Activated CD4-positive, alpha-beta T cell treated with anti-CD3 and anti-CD28 coated beads, Interleukin-2, Interleukin-4, amounts not matched to agents 100 ng/mL and 50 ng/mL, durations not matched to agents 16 hours and 8 hours (primary cell): ENCODE measurements around the gene P2RY2.

ENCODE experiments used
- DNase-seq: peaks from one replicate; pipeline ENCODE4 v3.0.0-alpha.2; 2020; ENCODE audit warnings: low spot score

The P2RY2 gene

GRCh38 chr11:73218106-73218829, at the start of gene P2RY2:
P2RY2 (plus strand) TSS chr11:73218281; CDS start chr11:73234160, 15,879 bp downstream.
- DNase-seq: peak; percentile 30

- no peak for DNase-seq
Measured at GRCh38 chr11:73168925-73169579, 49.0 kb upstream of the P2RY2 start.

- no peak for DNase-seq
Measured at GRCh38 chr11:73170140-73170539, 47.9 kb upstream of the P2RY2 start.

- no peak for DNase-seq
Measured at GRCh38 chr11:73171436-73172161, 46.5 kb upstream of the P2RY2 start.

GRCh38 chr11:73172992-73173656, 45.0 kb upstream of the P2RY2 start:
- DNase-seq: no peak

GRCh38 chr11:73173755-73174494, 44.2 kb upstream of the P2RY2 start:
- no peak for DNase-seq

- DNase-seq: no peak
Measured at GRCh38 chr11:73174495-73174791, 43.6 kb upstream of the P2RY2 start.

GRCh38 chr11:73175551-73176144, 42.4 kb upstream of the P2RY2 start:
- no peak for DNase-seq

GRCh38 chr11:73176145-73176873, 41.8 kb upstream of the P2RY2 start:
- no peak for DNase-seq

- DNase-seq: no peak
Measured at GRCh38 chr11:73176874-73177155, 41.3 kb upstream of the P2RY2 start.

GRCh38 chr11:73177380-73177777, 40.7 kb upstream of the P2RY2 start:
- no peak for DNase-seq

- peak; percentile 80 for DNase-seq
Measured at GRCh38 chr11:73177778-73178539, 40.1 kb upstream of the P2RY2 start.

GRCh38 chr11:73178681-73179080, 39.4 kb upstream of the P2RY2 start:
- no peak for DNase-seq

- DNase-seq: no peak
Measured at GRCh38 chr11:73182824-73183321, 35.2 kb upstream of the P2RY2 start.

- DNase-seq: peak; percentile 60
Measured at GRCh38 chr11:73184953-73185671, 33.0 kb upstream of the P2RY2 start.

GRCh38 chr11:73185680-73186293, 32.3 kb upstream of the P2RY2 start:
- DNase-seq: no peak

- DNase-seq: no peak
Measured at GRCh38 chr11:73186294-73186850, 31.7 kb upstream of the P2RY2 start.

GRCh38 chr11:73186886-73187285, 31.2 kb upstream of the P2RY2 start:
- no peak for DNase-seq

GRCh38 chr11:73187854-73188253, 30.2 kb upstream of the P2RY2 start:
- no peak for DNase-seq
